Mesenchymal stem cell (in vitro differentiated cells and primary cell): ENCODE results near the gene SLC34A3.

Source experiments
- DNase-seq: peaks from one replicate; pipeline ENCODE4 v3.0.0-alpha.2; 2013
- H2AFZ ChIP-seq: one replicate; pipeline ENCODE4 v1.6.1; 2013; ENCODE audit warnings: low read depth, mild to moderate bottlenecking, control low read depth, inconsistent platforms, low read length, moderate library complexity
- H2AK5ac ChIP-seq: 2 replicates; pipeline ENCODE4 v1.6.1; 2013; ENCODE audit warnings: low read length, moderate library complexity, mild to moderate bottlenecking, inconsistent platforms; ENCODE audit not compliant: severe bottlenecking
- H2BK120ac ChIP-seq: one replicate; pipeline ENCODE4 v1.6.1; 2013; ENCODE audit warnings: low read depth, mild to moderate bottlenecking, inconsistent platforms, low read length, moderate library complexity
- H2BK12ac ChIP-seq, 2 experiments: one replicate each; pipeline ENCODE4 v1.6.1; 2013; ENCODE audit warnings: inconsistent platforms in 2 of 2, low read length in 2 of 2, mild to moderate bottlenecking in 2 of 2, moderate library complexity in 2 of 2, control low read depth in 1 of 2
- H2BK15ac ChIP-seq: one replicate; pipeline ENCODE4 v1.6.1; 2013; ENCODE audit warnings: mild to moderate bottlenecking, low read depth, inconsistent platforms; ENCODE audit not compliant: poor library complexity, severe bottlenecking
- H2BK5ac ChIP-seq: 2 replicates; pipeline ENCODE4 v1.6.1; 2013; ENCODE audit warnings: low read depth, mild to moderate bottlenecking, low read length, control low read depth, inconsistent platforms; ENCODE audit not compliant: poor library complexity, severe bottlenecking
- H3K14ac ChIP-seq, 2 experiments: one replicate each; pipeline ENCODE4 v1.6.1; 2013; ENCODE audit warnings: inconsistent platforms in 2 of 2, low read length in 2 of 2, control low read depth in 1 of 2, mild to moderate bottlenecking in 1 of 2, moderate library complexity in 1 of 2
- H3K18ac ChIP-seq, 2 experiments: one replicate each; pipeline ENCODE4 v1.6.1; 2013; ENCODE audit warnings: inconsistent platforms in 2 of 2, low read length in 2 of 2, control low read depth in 1 of 2, low read depth in 1 of 2, mild to moderate bottlenecking in 1 of 2
- H3K23ac ChIP-seq, 2 experiments: one replicate each; pipeline ENCODE4 v1.6.1; 2013; ENCODE audit warnings: inconsistent platforms in 2 of 2, low read length in 2 of 2, mild to moderate bottlenecking in 2 of 2, moderate library complexity in 2 of 2, control low read depth in 1 of 2
- H3K27ac ChIP-seq: 2 replicates; pipeline ENCODE4 v1.5.1; 2013; ENCODE audit warnings: mild to moderate bottlenecking, moderate library complexity, low read length, control low read depth, inconsistent platforms; ENCODE audit not compliant: poor library complexity, severe bottlenecking
- H3K27me3 ChIP-seq, 2 experiments: 2 replicates each; pipeline versions ENCODE4 v1.6.1 to v1.7.0; 2013; ENCODE audit warnings: low read length in 2 of 2, mild to moderate bottlenecking in 2 of 2, moderate library complexity in 2 of 2, control low read depth in 1 of 2, inconsistent platforms in 1 of 2; ENCODE audit not compliant: control insufficient read depth in 1 of 2, insufficient read depth in 1 of 2
- H3K36me3 ChIP-seq, 2 experiments: 2 replicates each; pipeline versions ENCODE4 v1.6.1 to v1.7.0; 2013; ENCODE audit warnings: low read length in 2 of 2, control low read depth in 1 of 2, inconsistent platforms in 1 of 2, low read depth in 1 of 2, mild to moderate bottlenecking in 1 of 2; ENCODE audit not compliant: insufficient read depth in 2 of 2, control insufficient read depth in 1 of 2
- H3K4ac ChIP-seq, 2 experiments: one replicate each; pipeline ENCODE4 v1.6.1; 2013; ENCODE audit warnings: inconsistent platforms in 2 of 2, low read length in 2 of 2, mild to moderate bottlenecking in 2 of 2, moderate library complexity in 2 of 2, control low read depth in 1 of 2, low read depth in 1 of 2
- H3K4me1 ChIP-seq: 2 replicates; pipeline ENCODE4 v1.6.1; 2013; ENCODE audit warnings: low read depth, low read length, control low read depth; ENCODE audit not compliant: control insufficient read depth, insufficient read depth
- H3K4me2 ChIP-seq: 2 replicates; pipeline ENCODE4 v1.6.1; 2013; ENCODE audit warnings: low read length, mild to moderate bottlenecking, inconsistent platforms; ENCODE audit not compliant: poor library complexity, severe bottlenecking
- H3K4me3 ChIP-seq, 2 experiments: 2 replicates each; pipeline versions ENCODE4 v1.5.1 to v1.7.0; 2013; ENCODE audit warnings: low read length in 2 of 2, mild to moderate bottlenecking in 2 of 2, control low read depth in 1 of 2, low read depth in 1 of 2; ENCODE audit not compliant: insufficient read depth in 1 of 2
- H3K79me1 ChIP-seq: replicated peaks from 2 replicates; pipeline ENCODE4 v1.6.1; 2013; ENCODE audit warnings: mild to moderate bottlenecking, control low read depth, low read length, inconsistent platforms; ENCODE audit not compliant: poor library complexity, severe bottlenecking
- H3K9ac ChIP-seq: 2 replicates; pipeline ENCODE4 v1.7.0; 2013; ENCODE audit warnings: mild to moderate bottlenecking, low read length, moderate library complexity
- H3K9me3 ChIP-seq: 2 replicates; pipeline ENCODE4 v1.7.0; 2013; ENCODE audit warnings: mild to moderate bottlenecking, low read length; ENCODE audit not compliant: control insufficient read depth
- H4K8ac ChIP-seq: one replicate; pipeline ENCODE4 v1.6.1; 2013; ENCODE audit warnings: inconsistent platforms, mild to moderate bottlenecking, low read length, moderate library complexity
- H4K91ac ChIP-seq: one replicate; pipeline ENCODE4 v1.6.1; 2013; ENCODE audit warnings: mild to moderate bottlenecking, low read length, inconsistent platforms
- WGBS: methylation state at CpG from one replicate; pipeline ENCODE4 v1.1.7; 2013; ENCODE audit warnings: mixed read lengths; 5-methylcytosine and 5-hydroxymethylcytosine counted together

The SLC34A3 gene

DNA sequence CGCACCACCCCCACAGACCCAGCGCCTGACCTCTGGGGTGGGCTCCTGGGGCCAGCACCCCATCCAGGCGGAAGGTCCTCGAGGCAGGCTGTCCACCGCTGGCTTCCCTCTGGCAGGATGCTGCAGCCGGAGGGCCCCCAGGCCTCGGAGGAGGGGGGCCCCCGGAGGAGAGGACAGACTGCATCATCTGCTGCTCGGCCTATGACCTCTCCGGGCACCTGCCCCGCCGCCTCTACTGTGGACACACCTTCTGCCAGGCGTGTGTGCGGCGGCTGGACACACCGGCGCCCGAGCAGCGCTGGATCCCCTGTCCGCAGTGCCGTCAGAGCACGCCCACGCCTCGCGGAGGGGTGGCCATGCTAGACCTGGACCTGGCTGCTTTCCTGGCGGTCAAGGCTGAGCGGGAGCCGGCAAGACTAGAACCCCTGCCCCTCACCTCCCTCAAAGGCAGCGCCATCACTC is 2.2 kb upstream of the SLC34A3 start:
- no peak overlapping the region for H2BK12ac ChIP-seq
- DNase-seq, result no peak
- no peak overlapping the region for H3K23ac ChIP-seq
- H3K18ac ChIP-seq, result no peak overlapping the region
- H3K9me3 ChIP-seq, result no peaks in the 10 kb centered on the region
- no peak overlapping the region for H2BK15ac ChIP-seq
- H4K91ac ChIP-seq, result no peak overlapping the region
- no peak overlapping the region for H3K4ac ChIP-seq
- H3K4me2 ChIP-seq, result no peak overlapping the region
- no peak overlapping the region for H2AK5ac ChIP-seq
- no peak overlapping the region for H4K8ac ChIP-seq
- H3K79me1 ChIP-seq, result no peaks in the 10 kb centered on the region
- 89% methylated on average over 29 of the region's 29 CpGs for WGBS
- no peak overlapping the region for H3K4me3 ChIP-seq
- H3K36me3 ChIP-seq, result peaks cover 0 to 4% of the 10 kb centered on the region in 2 experiments
- no peak overlapping the region for H2BK120ac ChIP-seq
- no peak overlapping the region for H3K9ac ChIP-seq
- no peak overlapping the region for H2BK5ac ChIP-seq
- H2AFZ ChIP-seq, result no peak overlapping the region
- no peak overlapping the region for H3K27ac ChIP-seq
- peaks cover 22% of the 10 kb centered on the region for H3K4me1 ChIP-seq
- H3K14ac ChIP-seq, result no peak overlapping the region
- H3K27me3 ChIP-seq, result peaks cover 0 to 54% of the 10 kb centered on the region in 2 experiments

DNA sequence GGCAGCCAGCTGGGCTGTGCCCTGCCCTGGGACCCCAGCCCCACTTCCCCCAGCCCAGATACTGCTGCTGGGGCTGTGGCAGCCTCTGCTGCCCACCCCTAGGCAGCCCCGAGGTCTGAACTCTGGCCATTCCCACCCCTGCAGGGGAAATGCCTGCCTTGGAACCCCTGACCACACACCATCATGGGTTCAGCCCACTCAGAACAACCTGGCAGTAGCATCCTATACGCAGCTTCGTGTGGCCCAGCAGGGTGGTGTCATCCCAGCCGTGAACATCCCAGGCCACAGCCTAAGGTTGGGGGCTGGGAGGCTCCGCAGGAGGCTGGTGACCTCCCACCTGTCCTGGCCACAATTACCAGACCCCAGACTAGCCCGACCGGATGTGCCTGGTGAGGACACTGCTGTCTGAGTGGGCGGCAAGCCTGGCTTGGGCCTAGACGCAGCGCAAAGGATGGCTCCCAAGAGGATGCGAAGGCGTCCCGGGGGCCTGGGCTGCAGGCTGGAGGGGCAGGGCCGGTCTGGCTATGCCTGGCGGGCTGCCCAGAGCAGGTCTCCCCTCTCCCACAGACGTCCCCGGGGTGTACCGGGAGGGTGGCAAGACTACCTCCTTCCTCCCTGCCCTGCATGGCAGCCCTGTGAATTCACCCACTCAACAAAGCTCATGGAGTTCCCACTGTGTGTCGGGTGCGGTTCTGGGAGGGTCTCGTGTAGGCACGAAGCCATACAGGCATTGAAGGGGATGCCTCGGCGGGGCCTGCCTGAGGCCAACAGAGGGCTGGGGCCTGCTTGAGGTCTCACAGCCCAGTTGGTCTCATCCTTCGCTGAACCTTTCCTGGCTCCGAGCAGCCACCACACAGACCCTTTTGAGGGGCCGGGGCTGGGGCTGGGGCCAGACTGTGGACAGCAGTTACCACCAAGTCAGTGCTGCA is 1.5 kb upstream of the SLC34A3 start:
- no peak overlapping the region for H2BK12ac ChIP-seq
- no peak overlapping the region for H3K4me3 ChIP-seq
- H3K9ac ChIP-seq, result no peak overlapping the region
- peaks cover 0 to 6% of the 10 kb centered on the region in 2 experiments for H3K36me3 ChIP-seq
- H3K9me3 ChIP-seq, result no peaks in the 10 kb centered on the region
- 84% methylated on average over 27 of the region's 27 CpGs for WGBS
- H3K23ac ChIP-seq, result no peak overlapping the region
- no peak for DNase-seq
- H3K18ac ChIP-seq, result no peak overlapping the region
- no peak overlapping the region for H2BK15ac ChIP-seq
- no peak overlapping the region for H3K4ac ChIP-seq
- H2AK5ac ChIP-seq, result no peak overlapping the region
- H3K14ac ChIP-seq, result no peak overlapping the region
- H3K4me2 ChIP-seq, result no peak overlapping the region
- H4K91ac ChIP-seq, result peak overlapping the region; percentile 8
- no peak overlapping the region for H2BK120ac ChIP-seq
- H2BK5ac ChIP-seq, result no peak overlapping the region
- peaks cover 19% of the 10 kb centered on the region for H3K4me1 ChIP-seq
- H4K8ac ChIP-seq, result peak overlapping the region; percentile 9
- H3K79me1 ChIP-seq, result no peaks in the 10 kb centered on the region
- H3K27ac ChIP-seq, result no peak overlapping the region
- H3K27me3 ChIP-seq, result peaks cover 0 to 57% of the 10 kb centered on the region in 2 experiments
- no peak overlapping the region for H2AFZ ChIP-seq

- peaks cover 0 to 66% of the 10 kb centered on the region in 2 experiments for H3K27me3 ChIP-seq
Observed at GRCh38 chr9:137229903-137230704, 597 bp upstream of the SLC34A3 start.

More at GRCh38 chr9:137229903-137230704, 597 bp upstream of the SLC34A3 start:
- Histone ChIP-seq H3K9ac (no peak overlapping the region), H3K36me3 (peaks cover 0 to 7% of the 10 kb centered on the region in 2 experiments), H3K9me3 (no peaks in the 10 kb centered on the region), H4K8ac (no peak overlapping the region), H2BK12ac (no peak overlapping the region), H3K18ac (no peak overlapping the region), H3K79me1 (no peaks in the 10 kb centered on the region), H3K4me1 (peaks cover 17% of the 10 kb centered on the region), H3K4me2 (no peak overlapping the region), H2AFZ (no peak overlapping the region), H3K27ac (no peak overlapping the region), H2BK15ac (peak overlapping the region; percentile 3), H3K23ac (no peak overlapping the region), H3K4ac (no peak overlapping the region), H2BK5ac (no peak overlapping the region), H2AK5ac (no peak overlapping the region), H3K4me3 (no peak overlapping the region), H2BK120ac (no peak overlapping the region), H3K14ac (no peak overlapping the region), H4K91ac (no peak overlapping the region)
- DNase-seq, result no peak
- WGBS, result 82% methylated on average over 30 of the region's 31 CpGs
